IMR-90 (cell line): ENCODE data around the gene AIFM2. TPM values are rescaled to one million over a fixed set of nuclear protein-coding genes. Genes with fewer than 3 reads are reported as not detected.

Source experiments
- ATAC-seq: fragments of 200-7000 bp; cut with Tn5 transposase; 2 replicates; pipeline ENCODE4 v1.9.1; 2020; ENCODE audit warnings: low read depth, mild to moderate bottlenecking, moderate library complexity
- BruUV-seq: library from RNA; stranded (reverse); fragments of 400-500 nt; replicated peaks from 2 replicates; lab custom pipeline; 2021; lab: Mats Ljungman, UMichigan
- CTCF ChIA-PET: fragments of 300-600 bp; formaldehyde crosslinking; extraction: SDS; loops from one replicate; lab custom pipeline; 2021; ENCODE audit warnings: antibody characterized with exemption; lab: Yijun Ruan, JAX
- POLR2A ChIA-PET: fragments of 300-600 bp; sonication (Branson Sonifier 250); formaldehyde crosslinking; loops from one replicate; lab custom pipeline; 2022; ENCODE audit warnings: antibody characterized with exemption; ENCODE audit not compliant: unreplicated experiment; lab: Charles Lee
- DNase-seq: peaks from one replicate; pipeline ENCODE4 v3.0.0; 2013
- H2AFZ ChIP-seq: replicated peaks from 2 replicates; pipeline ENCODE3; 2013; ENCODE audit warnings: low read length, mild to moderate bottlenecking; ENCODE audit not compliant: poor library complexity
- H2AK5ac ChIP-seq: 2 replicates; pipeline ENCODE4 v1.6.1; 2013; ENCODE audit warnings: low read depth, low read length, inconsistent platforms
- H2AK9ac ChIP-seq: replicated peaks from 2 replicates; pipeline ENCODE3; 2013; ENCODE audit warnings: mild to moderate bottlenecking, low read depth, low read length, moderate library complexity; ENCODE audit not compliant: poor library complexity
- H2BK120ac ChIP-seq: 2 replicates; pipeline ENCODE4 v1.6.1; 2013; ENCODE audit warnings: low read depth, low read length, inconsistent platforms
- H2BK15ac ChIP-seq: 3 replicates; pipeline ENCODE4 v1.6.1; 2013; ENCODE audit warnings: low read depth, low read length, inconsistent platforms
- H2BK20ac ChIP-seq: 2 replicates; pipeline ENCODE4 v1.6.1; 2013; ENCODE audit warnings: low read depth, mild to moderate bottlenecking, inconsistent platforms, low read length, moderate library complexity
- H2BK5ac ChIP-seq: 2 replicates; pipeline ENCODE4 v1.6.1; 2013; ENCODE audit warnings: mild to moderate bottlenecking, low read depth, low read length, inconsistent platforms; ENCODE audit not compliant: poor library complexity, severe bottlenecking
- H3K14ac ChIP-seq: replicated peaks from 2 replicates; pipeline ENCODE4 v1.6.1; 2013; ENCODE audit warnings: low read depth, low read length, inconsistent platforms
- H3K18ac ChIP-seq: 2 replicates; pipeline ENCODE4 v1.6.1; 2013; ENCODE audit warnings: low read depth, low read length, control low read depth
- H3K23ac ChIP-seq: 2 replicates; pipeline ENCODE4 v1.6.1; 2013; ENCODE audit warnings: low read depth, low read length, inconsistent platforms
- H3K27ac ChIP-seq: 2 replicates; pipeline ENCODE4 v1.5.1; 2013; ENCODE audit warnings: mild to moderate bottlenecking, control low read depth, low read length; ENCODE audit not compliant: insufficient read depth
- H3K27me3 ChIP-seq: 2 replicates; pipeline ENCODE4 v1.6.1; 2013; ENCODE audit warnings: low read length; ENCODE audit not compliant: control insufficient read depth, insufficient read depth
- H3K36me3 ChIP-seq: 2 replicates; pipeline ENCODE4 v1.6.1; 2013; ENCODE audit warnings: low read length, mixed read lengths; ENCODE audit not compliant: control insufficient read depth, insufficient read depth
- H3K4ac ChIP-seq: 2 replicates; pipeline ENCODE4 v1.6.1; 2013; ENCODE audit warnings: low read depth, low read length, inconsistent platforms
- H3K4me1 ChIP-seq: 2 replicates; pipeline ENCODE4 v1.6.1; 2013; ENCODE audit warnings: low read length, mixed read lengths; ENCODE audit not compliant: control insufficient read depth, insufficient read depth
- H3K4me2 ChIP-seq: 2 replicates; pipeline ENCODE4 v1.6.1; 2013; ENCODE audit warnings: low read depth, mild to moderate bottlenecking, control low read depth, low read length, moderate library complexity
- H3K4me3 ChIP-seq: 2 replicates; pipeline ENCODE4 v1.5.1; 2013; ENCODE audit warnings: low read depth, mild to moderate bottlenecking, control low read depth, low read length, moderate library complexity; ENCODE audit not compliant: insufficient read depth
- H3K56ac ChIP-seq: 2 replicates; pipeline ENCODE4 v1.6.1; 2013; ENCODE audit warnings: low read length, inconsistent platforms; ENCODE audit not compliant: insufficient read depth; ENCODE audit errors: extremely low read depth
- H3K79me1 ChIP-seq, 2 experiments: 2 replicates each; pipeline ENCODE4 v1.6.1; 2013; ENCODE audit warnings: low read length in 2 of 2, inconsistent platforms in 1 of 2, low read depth in 1 of 2
- H3K9ac ChIP-seq: 2 replicates; pipeline ENCODE4 v1.6.1; 2013; ENCODE audit warnings: low read depth, low read length, control low read depth
- H3K9me1 ChIP-seq: 2 replicates; pipeline ENCODE4 v1.6.1; 2013; ENCODE audit warnings: low read length, inconsistent platforms; ENCODE audit not compliant: insufficient read depth
- H3K9me3 ChIP-seq: 2 replicates; pipeline ENCODE4 v1.6.1; 2013; ENCODE audit warnings: low read length; ENCODE audit not compliant: control insufficient read depth, insufficient read depth
- H4K20me1 ChIP-seq: 2 replicates; pipeline ENCODE4 v1.6.1; 2013; ENCODE audit warnings: low read length, inconsistent platforms; ENCODE audit not compliant: insufficient read depth
- H4K5ac ChIP-seq: 2 replicates; pipeline ENCODE4 v1.6.1; 2013; ENCODE audit warnings: mild to moderate bottlenecking, low read depth, low read length, control low read depth
- H4K8ac ChIP-seq, 2 experiments: 2 replicates each; pipeline ENCODE4 v1.6.1; 2013; ENCODE audit warnings: low read depth in 2 of 2, low read length in 2 of 2, control low read depth in 1 of 2, inconsistent platforms in 1 of 2
- H4K91ac ChIP-seq: 2 replicates; pipeline ENCODE4 v1.6.1; 2013; ENCODE audit warnings: low read depth, low read length, inconsistent platforms; ENCODE audit not compliant: insufficient read depth
- BHLHE40 ChIP-seq: fragments of 150-350 bp; IDR thresholded peaks from 2 replicates; pipeline ENCODE4 v1.6.1; 2016; ENCODE audit warnings: mild to moderate bottlenecking, low read depth, low read length
- CEBPB ChIP-seq: IDR thresholded peaks from 2 replicates; pipeline ENCODE4 v1.6.1; 2012; ENCODE audit warnings: low read depth, low read length, improper control_type of control experiment
- CHD1 ChIP-seq: IDR thresholded peaks from 2 replicates; pipeline ENCODE4 v1.6.1; 2012; ENCODE audit warnings: low read depth, low read length, improper control_type of control experiment
- ELK1 ChIP-seq: fragments of 150-350 bp; IDR thresholded peaks from 2 replicates; pipeline ENCODE4 v1.6.1; 2016; ENCODE audit warnings: low read depth, mild to moderate bottlenecking, low read length, moderate library complexity, borderline replicate concordance
- FOS ChIP-seq: fragments of 150-350 bp; IDR thresholded peaks from 2 replicates; pipeline ENCODE4 v1.6.1; 2016; ENCODE audit warnings: low read depth, low read length
- MAFK ChIP-seq: IDR thresholded peaks from 2 replicates; pipeline ENCODE4 v1.6.1; 2012; ENCODE audit warnings: low read depth, low read length, improper control_type of control experiment
- MAZ ChIP-seq: IDR thresholded peaks from 2 replicates; pipeline ENCODE4 v1.6.1; 2012; ENCODE audit warnings: low read depth, mild to moderate bottlenecking, low read length, improper control_type of control experiment, moderate library complexity, borderline replicate concordance
- MXI1 ChIP-seq: IDR thresholded peaks from 2 replicates; pipeline ENCODE4 v1.6.1; 2012; ENCODE audit warnings: low read depth, mild to moderate bottlenecking, low read length, moderate library complexity, borderline replicate concordance
- NFE2L2 ChIP-seq: fragments of 150-350 bp; IDR thresholded peaks from 2 replicates; pipeline ENCODE4 v1.6.1; 2016; ENCODE audit warnings: low read depth, mild to moderate bottlenecking, low read length
- POLR2A ChIP-seq: IDR thresholded peaks from 2 replicates; pipeline ENCODE4 v1.6.1; 2012; ENCODE audit warnings: mild to moderate bottlenecking, low read depth, low read length
- RAD21 ChIP-seq: IDR thresholded peaks from 2 replicates; pipeline ENCODE4 v1.6.1; 2012; ENCODE audit warnings: low read length, improper control_type of control experiment
- RCOR1 ChIP-seq: IDR thresholded peaks from 2 replicates; pipeline ENCODE4 v1.6.1; 2012; ENCODE audit warnings: mild to moderate bottlenecking, low read length, improper control_type of control experiment; ENCODE audit not compliant: insufficient replicate concordance
- SMC3 ChIP-seq: fragments of 150-350 bp; IDR thresholded peaks from 2 replicates; pipeline ENCODE4 v1.6.1; 2016; ENCODE audit warnings: low read depth, mild to moderate bottlenecking, antibody characterized with exemption, low read length, moderate library complexity
- USF2 ChIP-seq: fragments of 150-350 bp; IDR thresholded peaks from 2 replicates; pipeline ENCODE4 v1.6.1; 2017; ENCODE audit warnings: mild to moderate bottlenecking, antibody characterized with exemption, low read length, low read depth
- WGBS, 2 experiments: methylation state at CpG; one replicate each; pipeline versions ENCODE4 v1.1.5 to v1.1.7; 2013; ENCODE audit warnings: missing lambda C conversion rate in 2 of 2; ENCODE audit not compliant: insufficient read length in 1 of 2; ENCODE audit errors: extremely low coverage in 2 of 2; 5-methylcytosine and 5-hydroxymethylcytosine counted together
- dilution Hi-C: fragments of 300-500 bp; cut with HindIII; formaldehyde crosslinking; loops from one replicate; pipeline ENCODE4 v1.14.3; 2018; ENCODE audit warnings: low sequenced_read_pairs; ENCODE audit not compliant: unreplicated experiment
- in situ Hi-C: fragments of 300-500 bp; cut with MboI; formaldehyde crosslinking; loops from 3 replicates; pipeline ENCODE4 v1.14.3; 2019; ENCODE audit warnings: low sequenced_read_pairs, inconsistent platforms, mixed read lengths
- intact Hi-C: fragments of 100-400 bp; cut with micrococcal nuclease; formaldehyde crosslinking; loops from 2 replicates; pipeline ENCODE4 v1.10.0; 2022
- polyA plus RNA-seq, 3 experiments: library from polyadenylated mRNA; depleted of rRNA; stranded (reverse); fragments of >200 nt; gene quantifications; 2 replicates each; pipeline ENCODE4 v1.2.3, GENCODE V29; 2012; ENCODE audit warnings: low replicate concordance in 1 of 3
- total RNA-seq: library from RNA; depleted of rRNA; stranded (reverse); fragments of >200 nt; gene quantifications from 2 replicates; pipeline ENCODE4 v1.2.3, GENCODE V29; 2012

AIFM2 gene
- total and polyA plus RNA-seq, 2 of the 4 experiments (the other 2 are of a cell fraction): 2.0 to 4.6 TPM

DNA sequence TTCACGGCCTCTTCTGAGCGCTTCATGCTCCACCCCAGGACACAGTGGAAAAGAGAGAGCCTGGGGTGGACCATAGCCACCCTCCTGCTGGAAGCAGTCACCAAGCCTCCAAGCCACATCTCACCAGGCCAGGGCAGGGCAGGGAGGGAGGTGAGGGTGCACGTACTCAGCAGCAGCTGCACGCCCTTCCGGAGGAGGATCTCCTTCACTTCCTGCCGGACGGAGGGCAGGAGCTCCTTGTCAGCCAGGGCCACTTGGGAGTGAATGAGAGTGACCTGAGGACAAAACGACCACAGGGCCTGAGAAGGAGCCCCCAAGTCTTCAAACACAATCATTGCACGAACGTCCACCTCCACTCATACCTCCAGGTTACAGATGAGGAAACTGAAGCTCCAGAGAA is 15.0 kb downstream of the AIFM2 start:
- no peak overlapping the region for H2AK9ac ChIP-seq
- BruUV-seq: no TSS peak
- no peak overlapping the region for H2AFZ ChIP-seq
- TF ChIP-seq CEBPB: no peak
- TF ChIP-seq POLR2A: no peak
- no peak for TF ChIP-seq RAD21
- no peak for TF ChIP-seq FOS
- no peak for TF ChIP-seq MAFK
- TF ChIP-seq BHLHE40: no peak
- no peak for TF ChIP-seq RCOR1
- TF ChIP-seq SMC3: no peak
- TF ChIP-seq USF2: no peak
- no peak for TF ChIP-seq CHD1
- no peak for TF ChIP-seq MXI1
- no peak for TF ChIP-seq ELK1
- no peak for TF ChIP-seq NFE2L2
- TF ChIP-seq MAZ: no peak
- H3K4me2 ChIP-seq: no peak overlapping the region
- no peak overlapping the region for H3K23ac ChIP-seq
- dilution Hi-C loops (no loop called here), intact Hi-C loops (no loop called here), in situ Hi-C loops (no loop called here)
- H2BK15ac ChIP-seq: no peak overlapping the region
- WGBS, 2 experiments: no CpG with 5 or more reads among the region's 10 CpGs
- peaks cover 55% of the 10 kb centered on the region for H3K36me3 ChIP-seq
- H2AK5ac ChIP-seq: no peak overlapping the region
- no peak overlapping the region for H4K5ac ChIP-seq
- H3K9me3 ChIP-seq: no peaks in the 10 kb centered on the region
- no peak overlapping the region for H3K18ac ChIP-seq
- H3K79me1 ChIP-seq: peaks cover 0 to 7% of the 10 kb centered on the region in 2 experiments; a peak in 3 of 4 replicates
- peaks cover 6% of the 10 kb centered on the region; the same call in 1 of the 2 replicates for H3K9me1 ChIP-seq
- H3K27me3 ChIP-seq: no peaks in the 10 kb centered on the region
- no peak overlapping the region for H3K9ac ChIP-seq
- no peak overlapping the region for H2BK5ac ChIP-seq
- H3K14ac ChIP-seq: no peak overlapping the region
- H4K20me1 ChIP-seq: peaks cover 8% of the 10 kb centered on the region
- no peak for ATAC-seq
- H3K27ac ChIP-seq: no peak overlapping the region
- H3K4me3 ChIP-seq: no peak overlapping the region
- no peak for DNase-seq
- CTCF ChIA-PET: no interaction called here
- H4K91ac ChIP-seq: no peak overlapping the region
- no peak overlapping the region for H4K8ac ChIP-seq
- no peaks in the 10 kb centered on the region for H3K4me1 ChIP-seq
- no peak overlapping the region for H3K56ac ChIP-seq
- H2BK120ac ChIP-seq: no peak overlapping the region
- POLR2A ChIA-PET: no interaction called here
- H2BK20ac ChIP-seq: no peak overlapping the region
- no peak overlapping the region for H3K4ac ChIP-seq
